ENCODE measurements around the gene AMN.

The AMN gene

DNA sequence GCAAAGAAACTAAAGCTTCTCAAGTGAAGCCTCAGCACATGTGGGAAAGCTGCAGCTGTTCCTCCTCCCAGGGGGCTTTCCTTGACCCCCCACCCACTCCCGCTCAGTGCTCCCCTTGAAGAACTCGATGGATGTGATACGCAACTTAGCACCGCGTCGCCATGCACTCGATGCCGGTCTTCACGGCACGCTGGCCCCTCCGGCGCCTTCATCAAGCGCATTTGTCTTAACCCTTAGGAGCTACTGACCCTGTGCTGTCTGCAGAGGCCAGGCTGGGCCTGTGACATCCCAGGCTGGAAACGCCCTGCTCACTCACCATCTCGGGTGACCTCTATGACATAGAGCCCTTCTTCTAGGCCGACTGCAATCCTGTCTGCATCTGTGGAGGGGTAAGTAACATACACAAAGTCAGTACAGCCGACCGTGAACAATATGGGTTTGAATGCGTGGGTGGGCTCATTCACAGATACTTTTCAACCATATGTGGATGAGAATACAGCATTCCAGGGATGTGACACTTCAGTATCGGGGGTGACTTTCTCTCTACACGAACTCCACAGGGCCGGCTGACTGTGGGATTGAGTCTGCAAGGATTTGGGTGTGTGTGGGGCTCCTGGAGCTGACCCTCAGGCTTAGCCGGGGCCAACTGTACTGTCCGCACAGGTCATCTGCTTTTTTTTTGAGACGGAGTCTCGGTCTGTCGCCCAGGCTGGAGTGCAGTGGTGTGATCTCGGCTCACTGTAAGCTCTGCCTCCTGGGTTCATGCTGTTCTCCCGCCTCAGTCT, 23.1 kb downstream of the AMN start:
- DNase-seq: no peak

DNA sequence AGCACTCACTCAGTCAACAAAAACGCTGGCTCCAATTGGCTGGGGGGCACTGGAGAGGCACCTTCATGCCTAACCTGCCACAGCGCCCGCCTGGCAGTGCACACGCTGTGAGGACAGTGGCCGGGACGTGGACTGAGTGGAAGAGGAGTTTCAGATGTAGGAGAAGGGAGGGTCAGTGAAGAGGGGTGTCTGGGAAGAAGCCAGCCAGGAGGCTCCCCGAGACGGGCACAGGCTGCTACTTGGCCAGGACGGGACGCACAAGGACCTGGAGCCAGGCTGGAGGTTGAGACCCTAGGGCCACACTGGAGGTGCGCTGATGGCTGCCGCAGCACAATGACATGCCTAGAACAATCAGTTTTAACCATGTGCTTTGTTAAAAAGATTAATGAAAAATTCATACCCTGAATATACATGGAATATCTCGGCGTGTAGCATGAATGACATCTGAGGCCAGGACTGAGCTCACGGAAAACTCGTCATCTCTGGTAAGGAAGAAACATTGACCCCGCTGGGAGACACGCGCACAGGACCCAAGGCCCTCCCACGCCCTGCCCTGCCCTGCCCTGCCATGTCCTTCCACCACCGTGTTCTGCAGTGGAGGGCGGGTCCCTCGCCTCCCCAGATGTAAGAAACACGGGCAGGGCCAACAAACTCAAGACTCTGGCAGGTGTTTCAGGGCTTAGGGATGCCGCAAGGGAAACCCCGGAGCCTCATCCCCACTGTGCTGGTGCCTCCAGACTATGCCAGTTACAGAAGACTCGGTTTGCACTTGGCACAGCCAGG, 25.0 kb downstream of the AMN start:
- no peak for DNase-seq

DNA sequence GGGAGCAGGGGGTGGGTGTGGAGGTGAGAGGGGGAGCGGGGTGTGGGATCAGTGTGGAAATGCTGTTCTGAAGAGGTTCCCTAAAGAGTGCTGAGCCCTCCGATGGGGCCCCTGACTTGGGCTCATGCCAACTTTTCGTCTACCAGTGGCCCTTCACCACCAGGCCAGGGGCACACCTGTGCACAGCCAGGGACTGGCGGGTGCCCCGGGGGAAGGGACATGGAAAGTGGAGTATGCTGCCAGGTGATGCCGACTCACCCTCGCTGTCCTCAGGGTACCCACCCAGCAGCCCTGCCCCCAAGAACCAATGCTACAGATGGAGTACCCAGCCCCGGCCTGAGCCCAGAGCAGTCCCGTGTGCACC, 26.2 kb downstream of the AMN start:
- DNase-seq: peak; percentile 22

DNA sequence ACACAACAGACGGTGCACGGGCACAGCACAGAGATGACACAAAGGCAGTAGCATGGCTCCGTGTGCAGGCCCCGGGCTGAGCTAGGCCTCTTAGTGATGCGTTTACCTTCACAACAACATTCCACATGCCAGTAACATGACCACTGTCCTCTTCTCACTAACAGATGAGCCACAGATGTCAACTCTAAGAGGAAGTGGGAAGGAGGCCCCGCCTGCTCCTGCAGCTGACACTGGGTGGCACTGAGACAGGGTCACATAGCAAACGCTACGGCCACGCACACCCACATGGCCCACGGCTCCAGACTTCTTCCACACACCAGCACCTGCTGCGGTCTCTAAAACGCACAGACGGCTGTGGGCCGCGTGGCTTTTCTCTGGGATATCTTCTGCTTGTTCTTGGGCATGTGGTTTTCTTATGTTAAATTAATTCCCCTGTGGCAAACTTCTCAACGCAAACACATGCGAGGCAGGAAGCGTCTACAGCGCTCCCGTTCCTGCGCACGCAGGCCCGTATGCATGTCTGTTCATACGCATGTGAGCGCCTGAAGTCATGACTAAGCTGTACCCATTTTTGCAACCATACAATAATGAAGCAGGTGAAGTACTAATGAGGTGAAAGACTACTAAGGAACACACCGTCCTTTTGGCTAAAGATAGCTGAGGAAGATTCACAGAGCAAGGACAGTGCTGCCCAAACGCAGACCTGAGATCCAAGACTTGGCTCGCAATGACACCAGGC, 26.8 kb downstream of the AMN start:
- no peak for DNase-seq

DNA sequence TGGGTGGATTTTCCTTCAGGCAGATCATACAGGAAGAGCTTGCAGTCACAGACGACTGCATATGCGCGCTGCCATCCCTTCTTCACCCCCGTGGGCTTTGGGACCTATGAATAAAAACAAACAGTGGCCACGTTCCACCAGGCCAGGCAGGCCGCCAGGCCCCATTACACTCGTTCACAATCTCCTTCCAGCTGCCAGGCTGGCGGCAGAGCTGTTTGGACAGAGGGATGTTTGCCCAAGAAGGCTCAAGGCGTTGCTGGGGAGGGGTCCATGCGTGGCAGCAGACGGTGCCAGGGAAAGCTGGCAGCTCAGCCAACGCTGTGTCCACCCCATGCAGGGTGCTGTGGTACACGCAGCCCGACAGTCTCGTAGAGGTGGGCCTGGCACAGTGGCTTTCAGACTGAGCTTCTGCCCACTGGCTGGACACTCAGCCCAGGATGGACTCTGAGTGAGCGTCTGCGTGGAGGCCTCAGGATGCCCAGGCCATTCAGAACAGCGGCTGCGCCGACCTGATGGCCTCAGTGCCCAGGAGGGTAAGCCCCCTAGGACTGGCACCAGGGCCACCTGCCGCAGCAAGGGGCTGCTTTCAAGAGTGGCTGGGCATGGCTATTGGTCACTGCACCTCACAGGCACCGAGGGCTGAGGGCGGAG, 27.5 kb downstream of the AMN start:
- DNase-seq: no peak

DNA sequence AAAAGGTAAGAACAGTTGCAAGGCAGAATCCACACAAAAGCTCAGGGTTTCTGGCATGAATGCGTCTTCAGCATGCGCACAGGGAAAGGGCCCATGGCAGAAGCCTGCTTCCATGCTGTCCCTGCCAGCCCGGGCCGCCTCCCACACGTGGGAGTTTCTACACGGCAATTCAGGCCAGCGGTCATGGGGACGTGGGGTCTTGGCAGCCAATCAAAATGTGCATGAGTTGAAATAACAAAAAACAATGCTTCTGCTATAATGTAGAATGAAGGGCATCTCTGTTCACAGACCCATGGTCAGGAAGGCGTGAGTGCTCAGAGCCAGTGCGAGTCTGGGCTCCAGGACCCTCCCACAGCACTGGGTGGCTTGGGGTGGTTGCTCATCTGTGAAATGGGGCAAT, 28.6 kb downstream of the AMN start:
- no peak for DNase-seq

DNA sequence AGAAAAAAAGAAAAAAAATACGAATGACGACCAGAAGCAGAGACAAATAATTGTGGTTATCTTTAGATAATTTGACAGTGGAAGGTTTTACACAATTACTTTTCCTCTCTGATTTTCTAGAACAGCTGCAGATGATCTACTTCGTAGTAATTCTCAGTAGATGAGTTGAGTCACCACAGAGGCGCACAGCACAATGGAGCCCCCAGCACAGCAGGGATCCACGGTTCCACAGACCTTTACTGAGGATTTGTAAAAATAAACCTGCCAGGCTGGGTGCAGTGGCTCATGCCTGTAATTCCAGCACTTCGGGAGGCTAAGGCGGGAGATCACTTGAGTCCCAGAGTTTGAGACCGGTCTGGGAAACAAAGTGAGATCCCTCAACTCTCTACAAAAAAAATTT, 29.3 kb downstream of the AMN start:
- DNase-seq: no peak

DNA sequence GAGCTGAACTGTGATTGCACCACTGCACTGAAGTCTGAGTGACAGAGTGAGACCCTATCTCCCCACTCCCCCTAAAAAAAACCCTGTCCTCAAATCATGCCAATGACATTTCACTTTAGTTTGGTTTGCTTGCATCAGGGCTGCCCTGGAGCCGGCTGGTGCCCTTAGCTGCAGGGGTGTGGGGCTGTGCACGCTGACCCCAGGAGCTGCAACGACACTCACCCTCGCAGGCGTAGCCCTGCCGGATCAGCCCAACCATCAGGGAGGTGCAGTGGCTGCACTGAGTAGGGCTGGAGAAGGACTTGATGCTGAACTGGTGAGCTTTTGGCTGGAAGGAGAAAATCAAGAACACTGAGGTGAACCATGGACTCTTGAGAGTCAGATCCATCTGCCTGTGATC, 29.8 kb downstream of the AMN start:
- no peak for DNase-seq

DNA sequence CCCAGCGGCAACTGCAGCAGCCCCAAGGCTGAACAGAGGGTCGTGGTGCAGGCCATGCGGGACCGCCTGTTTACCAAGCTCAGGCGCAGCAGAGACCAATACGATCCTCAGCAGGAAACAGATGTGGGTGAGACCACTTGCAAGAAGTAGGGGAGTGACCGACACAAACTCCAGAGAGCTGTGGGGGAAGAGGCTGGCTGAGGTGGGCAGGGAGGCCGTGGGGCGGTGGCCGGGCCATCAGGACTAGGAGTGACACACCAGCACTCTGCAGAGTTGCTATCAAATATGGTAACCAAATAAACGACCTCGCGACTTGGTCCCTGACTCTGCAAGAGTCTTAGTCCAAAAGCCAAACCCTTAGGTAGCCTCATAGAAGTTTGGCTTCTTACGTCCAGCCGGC, 30.6 kb downstream of the AMN start:
- no peak for DNase-seq

DNA sequence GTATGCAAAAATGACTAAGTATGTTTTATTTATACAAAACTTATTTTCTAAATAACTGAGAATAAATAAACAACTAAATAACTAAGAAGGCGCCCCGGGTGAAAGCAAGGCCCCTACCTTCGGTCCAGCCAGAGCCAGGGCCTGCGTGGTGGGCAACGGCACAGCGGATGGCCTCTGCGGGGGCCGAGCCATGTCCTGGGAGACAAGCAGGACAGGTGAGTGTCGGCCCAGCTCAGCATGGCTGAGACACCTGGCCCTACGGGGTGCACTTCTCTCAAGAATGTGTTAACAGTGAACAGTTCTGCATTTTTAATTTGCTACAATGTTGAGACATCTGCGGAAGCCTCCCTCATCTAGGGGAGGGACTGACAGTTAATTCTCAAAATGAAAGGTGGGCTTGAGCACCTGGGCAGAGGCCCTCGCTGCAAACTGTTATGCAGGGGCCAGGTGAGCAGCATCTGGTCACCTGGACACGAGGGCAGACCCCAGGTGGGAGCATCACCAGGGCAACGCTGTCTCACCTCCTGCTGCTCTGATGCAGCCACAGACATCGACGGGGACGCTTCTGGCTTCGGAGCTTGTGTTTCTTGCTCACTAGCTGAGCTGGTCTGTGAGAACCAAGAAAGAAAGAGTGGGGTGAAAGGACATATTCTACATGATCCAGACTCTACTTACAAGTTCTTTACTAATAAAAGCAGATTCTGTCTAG, 31.8 kb downstream of the AMN start:
- DNase-seq: no peak

DNA sequence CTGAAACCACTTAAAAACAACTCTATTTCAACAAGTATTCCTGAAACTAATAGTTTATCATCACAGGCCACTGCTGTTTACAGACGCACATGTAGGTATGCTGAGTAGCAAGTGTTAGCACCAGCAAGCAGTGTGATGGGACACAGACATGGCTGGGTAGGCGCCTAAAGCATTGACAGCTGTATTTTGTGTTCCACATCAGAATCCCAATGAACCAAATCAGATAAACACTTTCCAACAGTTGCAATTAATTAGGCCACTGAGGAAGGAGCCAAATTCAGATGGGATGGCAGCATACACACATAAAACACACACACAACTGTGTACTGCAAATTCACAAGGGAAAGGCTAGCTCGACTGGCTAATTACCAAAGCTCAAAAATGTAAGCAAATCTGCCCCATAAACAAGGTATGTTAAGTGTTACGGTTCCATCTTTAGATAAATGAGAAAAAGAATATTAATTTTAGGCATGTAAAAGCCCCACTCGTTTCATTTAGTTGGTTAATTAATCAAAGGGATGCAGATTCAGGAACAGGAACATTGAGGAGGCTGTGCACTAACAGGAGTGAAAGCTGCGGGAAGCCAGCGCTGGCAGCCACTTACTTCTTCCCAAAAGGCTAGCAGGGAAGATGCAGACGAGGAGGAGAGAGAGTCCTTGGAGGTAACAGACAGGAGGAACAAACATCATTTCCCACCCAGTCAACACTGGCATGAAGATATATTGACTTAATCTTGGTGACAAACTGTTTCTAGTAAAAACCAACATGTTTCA, 33.4 kb downstream of the AMN start:
- DNase-seq: no peak

DNA sequence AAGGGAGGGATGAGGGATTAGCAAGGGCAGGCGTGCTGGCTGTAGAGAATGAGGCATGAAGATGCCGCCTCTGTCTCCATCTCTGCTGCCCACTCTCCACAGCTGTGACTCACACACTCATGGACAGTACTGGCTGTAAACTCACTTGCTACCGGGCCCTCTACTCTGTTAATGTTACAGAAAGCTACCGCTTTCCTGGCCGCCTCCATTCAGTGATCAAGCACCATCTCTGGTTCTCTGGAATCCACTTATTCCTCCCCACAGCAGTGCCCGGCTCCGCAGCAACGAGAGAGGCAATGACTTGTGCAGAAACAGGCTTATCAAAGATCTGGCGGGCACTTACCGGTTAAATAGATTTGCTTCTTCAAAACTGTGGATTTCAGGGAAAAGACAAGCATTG, 34.8 kb downstream of the AMN start:
- no peak for DNase-seq

DNA sequence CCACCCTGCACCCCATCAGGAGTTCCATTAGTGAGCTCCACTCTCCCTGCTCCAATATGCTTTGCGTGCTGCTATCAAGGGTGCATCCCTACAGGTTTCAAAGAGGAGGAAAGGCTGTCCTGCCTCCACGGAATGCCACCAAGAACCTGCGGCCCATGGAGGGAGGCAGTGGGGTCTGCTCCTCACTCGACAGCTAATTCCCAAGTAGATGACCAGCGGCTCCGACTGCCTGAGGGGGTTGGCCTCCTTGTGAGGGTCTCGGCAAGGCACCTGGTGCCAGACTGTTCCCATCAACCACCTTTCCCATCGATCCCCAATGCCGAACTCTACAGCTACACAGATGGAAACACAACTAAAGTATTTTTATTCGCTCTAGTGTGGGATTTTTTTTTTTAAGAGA, 36.0 kb downstream of the AMN start:
- no peak for DNase-seq

DNA sequence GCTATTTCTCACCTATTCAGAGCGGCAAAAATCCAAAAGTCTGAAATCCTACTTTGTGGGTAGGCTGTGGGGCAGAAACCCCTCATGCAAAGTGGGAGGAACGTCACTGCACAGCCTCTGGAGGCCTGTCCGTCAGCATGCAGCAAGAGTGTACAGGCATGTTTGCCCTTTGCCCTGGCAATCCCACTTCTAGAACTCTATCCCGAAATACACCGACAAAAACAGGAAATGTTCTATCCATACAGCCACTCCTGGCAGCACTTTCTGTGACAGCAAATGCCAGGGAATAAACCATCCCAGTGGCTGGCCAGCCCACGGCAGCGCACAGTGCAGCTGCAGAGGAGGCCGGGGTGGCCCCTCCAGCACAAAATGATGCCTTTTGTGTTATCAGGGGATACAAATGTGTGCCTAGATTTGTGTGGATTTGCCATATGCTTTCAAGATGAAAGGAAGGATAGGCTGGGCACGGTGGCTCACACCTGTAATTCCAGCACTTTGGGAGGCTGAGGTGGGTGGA, 39.7 kb downstream of the AMN start:
- no peak for DNase-seq

DNA sequence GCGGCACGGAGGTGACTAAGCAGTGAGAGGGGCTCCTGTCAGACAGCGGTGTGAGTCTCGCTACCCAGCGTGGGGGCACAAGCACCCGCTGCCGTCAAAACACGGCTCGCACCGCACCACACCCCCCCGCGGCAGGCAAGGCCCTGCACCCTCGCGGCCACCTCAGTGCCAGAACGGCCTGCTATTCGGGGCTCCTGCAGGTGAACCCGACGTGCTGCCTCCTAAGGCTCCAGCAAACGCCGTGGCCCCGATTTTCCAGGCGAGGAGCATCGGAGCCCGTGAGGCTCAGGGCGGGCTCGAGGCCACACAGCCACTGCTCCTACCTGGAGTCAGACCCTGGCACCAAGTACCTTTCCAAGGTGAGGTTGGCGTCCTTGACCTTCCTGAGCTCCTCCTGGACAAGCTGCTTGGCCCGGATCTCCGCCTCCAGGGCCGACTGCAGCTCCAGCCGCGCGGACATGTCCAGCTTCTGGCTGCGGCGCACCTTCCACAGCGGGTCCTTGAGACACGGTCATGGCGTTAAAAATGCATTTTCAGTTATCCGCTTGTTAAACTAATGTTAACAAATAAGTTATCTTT, 41.8 kb downstream of the AMN start:
- DNase-seq: no peak

DNA sequence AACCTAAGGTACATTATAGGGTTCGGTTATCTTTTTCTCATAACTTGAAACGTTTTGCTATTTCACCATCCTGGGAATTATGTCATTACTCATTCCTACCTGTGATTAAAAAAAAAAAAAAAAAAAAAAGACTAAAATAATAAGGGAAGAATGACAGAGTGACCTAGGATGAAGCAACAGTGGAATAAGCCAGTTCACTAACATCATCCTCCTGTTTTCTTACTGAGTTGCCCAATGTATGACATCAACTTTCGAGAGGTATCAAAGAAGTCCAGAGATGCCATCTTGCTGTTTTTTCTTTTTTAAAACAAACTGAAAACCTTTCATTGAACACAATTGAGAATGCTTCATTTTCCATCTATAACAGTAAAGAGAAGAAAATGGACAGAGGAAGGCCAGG, 42.8 kb downstream of the AMN start:
- no peak for DNase-seq

DNA sequence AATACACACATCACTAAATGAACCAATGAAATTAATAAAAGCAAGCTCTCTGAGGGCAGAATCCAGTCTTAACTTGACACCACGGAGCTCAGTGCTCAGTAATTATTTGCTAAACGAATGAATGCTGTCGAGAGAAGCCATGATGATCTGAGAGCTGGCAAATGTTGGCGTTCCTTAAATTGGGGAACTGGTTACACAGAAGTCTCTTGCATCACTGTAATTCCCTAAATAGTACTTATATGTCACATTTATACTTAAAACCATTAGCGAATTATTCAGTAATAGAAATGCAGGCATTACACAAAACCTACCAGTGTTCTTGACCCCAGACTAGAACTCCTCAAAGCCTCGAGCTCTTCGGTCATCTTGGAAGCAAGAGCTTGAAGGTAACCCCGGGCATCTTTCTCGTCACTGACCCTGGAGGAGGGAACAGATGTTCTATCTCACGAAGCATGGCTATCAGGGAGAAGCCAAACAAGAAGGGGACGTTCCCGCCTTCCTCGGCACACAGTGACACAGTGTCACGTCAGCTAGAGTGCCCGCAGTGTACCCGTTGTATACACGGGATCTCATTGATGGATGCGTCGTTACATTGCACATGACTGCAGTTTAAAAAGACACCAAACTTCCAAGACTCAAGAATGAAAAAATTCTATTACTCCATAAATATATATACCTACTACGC, 43.6 kb downstream of the AMN start:
- DNase-seq: no peak

DNA sequence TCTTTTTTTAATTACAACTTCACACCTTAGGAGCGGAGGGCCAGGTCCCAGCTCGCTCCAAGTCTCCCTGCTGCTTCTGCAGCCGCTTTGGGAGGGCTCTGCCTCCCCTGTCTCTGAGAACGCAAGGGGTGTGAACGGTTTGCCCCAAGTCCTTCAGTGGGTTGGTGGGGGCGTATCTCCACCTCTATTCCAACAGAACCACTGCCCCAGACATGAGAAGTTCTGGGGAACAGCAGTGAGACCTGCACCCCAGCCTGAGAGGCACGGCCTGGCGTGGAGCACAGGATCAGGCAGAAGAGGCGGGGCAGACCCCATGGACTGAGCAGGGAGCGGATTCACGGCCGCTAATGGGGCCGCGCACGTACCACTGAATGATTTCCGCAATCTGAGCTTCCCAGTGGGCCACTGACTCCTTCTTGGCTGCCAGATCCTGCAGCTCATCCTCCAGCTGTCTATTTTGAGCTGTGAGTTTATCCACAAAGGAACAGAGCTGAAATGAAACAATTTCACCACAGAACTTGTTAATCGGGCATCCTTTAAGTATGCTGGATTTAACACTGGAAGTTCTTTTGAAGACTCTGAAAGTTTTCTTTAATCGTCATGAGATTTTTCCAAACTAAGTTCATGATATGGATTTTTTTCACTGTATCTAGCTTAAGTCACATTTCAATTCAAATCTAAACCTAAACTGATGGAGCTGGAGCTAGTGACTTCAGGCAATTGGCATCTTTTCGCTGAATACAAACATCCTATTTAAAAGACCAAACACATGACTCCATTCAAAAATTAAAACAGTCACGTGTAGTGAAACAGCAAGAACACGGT, 44.4 kb downstream of the AMN start:
- DNase-seq: peak; percentile 50

DNA sequence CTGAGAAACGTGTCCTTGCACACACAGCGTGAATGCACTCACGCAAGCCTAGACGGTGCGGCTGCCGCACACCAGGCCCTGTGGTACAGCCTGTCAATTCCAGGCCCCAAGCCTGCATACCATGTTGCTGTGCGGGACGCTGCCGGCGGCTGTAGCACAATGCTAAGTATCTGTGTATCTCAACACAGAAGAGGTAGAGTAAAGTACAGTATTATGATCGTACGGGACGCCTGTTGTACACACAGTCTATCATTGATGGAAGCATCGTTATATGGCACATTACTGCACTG, 45.0 kb downstream of the AMN start:
- no peak for DNase-seq

DNA sequence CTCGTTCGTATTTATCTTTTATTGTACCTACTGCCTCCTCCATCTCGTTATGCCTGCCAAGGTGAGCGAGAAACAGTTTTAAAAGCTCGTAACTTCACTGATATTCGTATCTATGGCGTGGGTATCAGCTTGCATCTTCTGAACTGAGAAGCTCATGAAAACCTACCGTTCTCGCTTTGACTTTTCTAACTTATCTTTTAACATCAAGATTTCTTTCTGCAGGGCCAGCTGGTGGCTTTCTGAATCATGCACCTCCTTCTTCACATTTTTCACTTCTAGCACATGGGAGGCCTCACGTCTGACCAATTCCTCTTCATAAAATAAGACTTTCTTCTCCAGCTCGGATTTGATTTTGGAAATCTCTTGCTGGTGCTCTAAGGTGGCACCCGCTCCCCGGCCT, 45.8 kb downstream of the AMN start:
- DNase-seq: no peak

Measured in NCI-H2171 treated with DMSO at 0.1 percent for 48 hours (cell line).